ENCODE results near the gene DHX34.

The DHX34 gene

GRCh38 chr19:47315125-47315821, 33.8 kb upstream of the DHX34 start (continued):
- TF ChIP-seq ZNF398 (tag by site-specific recombination; IDR thresholded peaks at IDR 0.05) (peak; percentile 26; the same call in 1 of the 2 replicates), ZNF146 (tag by site-specific recombination; IDR thresholded peaks at IDR 0.05) (peak; percentile 97), KLF1 (tag by site-specific recombination; IDR thresholded peaks at IDR 0.05) (peak; percentile 67), ZNF24 (tag by site-specific recombination; IDR thresholded peaks at IDR 0.05) (peak; percentile 50; the same call in 1 of the 2 replicates), ZNF76 (tag by site-specific recombination; IDR thresholded peaks at IDR 0.05; ENCODE audit: borderline replicate concordance, low read depth) (peak; percentile 48; the same call in 1 of the 2 replicates), ZNF558 (tag by site-specific recombination; IDR thresholded peaks at IDR 0.05) (peak; percentile 11; the same call in 1 of the 2 replicates), ZBTB48 (tag by site-specific recombination; IDR thresholded peaks at IDR 0.05) (peak; percentile 86), SP7 (tag by site-specific recombination; IDR thresholded peaks at IDR 0.05) (peak; percentile 80), SP2 (tag by site-specific recombination; IDR thresholded peaks at IDR 0.05) (no peak), SP3 (tag by site-specific recombination; IDR thresholded peaks at IDR 0.05) (peak; percentile 33), WT1 (tag by site-specific recombination; IDR thresholded peaks at IDR 0.05) (peak; percentile 76), ZNF580 (tag by site-specific recombination; IDR thresholded peaks at IDR 0.05) (0 out of 2 replicates have a peak, but pooled peaks have one; percentile 42)

GRCh38 chr19:47316513-47316912, 32.6 kb upstream of the DHX34 start:
- TF ChIP-seq KLF8 (tag by site-specific recombination; IDR thresholded peaks at IDR 0.05) (no peak), ZNF146 (tag by site-specific recombination; IDR thresholded peaks at IDR 0.05) (peak; percentile 84), EGR2 (tag by site-specific recombination; IDR thresholded peaks at IDR 0.05; ENCODE audit: low read depth) (no peak), ZNF311 (tag by site-specific recombination; IDR thresholded peaks at IDR 0.05; ENCODE audit: borderline replicate concordance) (no peak), ZBTB7A (tag by site-specific recombination; IDR thresholded peaks at IDR 0.05; ENCODE audit: low read depth) (no peak), ZBTB26 (tag by site-specific recombination; optimal IDR thresholded peaks at IDR 0.05) (no peak), ZXDB (tag by site-specific recombination; IDR thresholded peaks at IDR 0.05) (no peak)
- Histone ChIP-seq H3K27ac (ENCODE audit: extremely low read depth, low read depth, low read length) (no peak overlapping the region), H3K9me3 (ENCODE audit: control insufficient read depth, insufficient read depth, low read depth, low read length) (no peaks in the 10 kb centered on the region), H3K36me3 (ENCODE audit: control insufficient read depth in 2 of 2, insufficient read depth in 1 of 2, low read length in 2 of 2) (no peaks in the 10 kb centered on the region), H3K4me1 (ENCODE audit: control insufficient read depth, insufficient read depth, low read length) (no peaks in the 10 kb centered on the region), H3K4me3 (ENCODE audit: low read depth, low read length) (no peak overlapping the region)
- CTCF ChIA-PET: interaction anchor here (0.7 to 2.0 kb wide), 3 partner anchors 32 to 78 kb away, joined by 4 to 16 read pairs (median 11); partner anchors contain the start of gene DHX34
- POLR2A ChIA-PET: interaction anchor here (0.5 to 1.2 kb wide), 2 partner anchors 21 to 33 kb away, joined by 3 read pairs; no protein-coding TSS in a partner anchor

- no peaks in the 10 kb centered on the region for H3K36me3 ChIP-seq (ENCODE audit: control insufficient read depth in 2 of 2, insufficient read depth in 1 of 2, low read length in 2 of 2)
- ChIA-PET CTCF (interaction anchor here (0.7 to 1.5 kb wide), 2 partner anchors 28 to 71 kb away, joined by 3 read pairs; no protein-coding TSS in a partner anchor), POLR2A (no interaction called here)
- no peak overlapping the region for H3K4me3 ChIP-seq (ENCODE audit: low read depth, low read length)
- H3K9me3 ChIP-seq (ENCODE audit: control insufficient read depth, insufficient read depth, low read depth, low read length): no peaks in the 10 kb centered on the region
- TF ChIP-seq ZNF585B (tag by site-specific recombination; IDR thresholded peaks at IDR 0.05): no peak
- TF ChIP-seq, protein P1, sequence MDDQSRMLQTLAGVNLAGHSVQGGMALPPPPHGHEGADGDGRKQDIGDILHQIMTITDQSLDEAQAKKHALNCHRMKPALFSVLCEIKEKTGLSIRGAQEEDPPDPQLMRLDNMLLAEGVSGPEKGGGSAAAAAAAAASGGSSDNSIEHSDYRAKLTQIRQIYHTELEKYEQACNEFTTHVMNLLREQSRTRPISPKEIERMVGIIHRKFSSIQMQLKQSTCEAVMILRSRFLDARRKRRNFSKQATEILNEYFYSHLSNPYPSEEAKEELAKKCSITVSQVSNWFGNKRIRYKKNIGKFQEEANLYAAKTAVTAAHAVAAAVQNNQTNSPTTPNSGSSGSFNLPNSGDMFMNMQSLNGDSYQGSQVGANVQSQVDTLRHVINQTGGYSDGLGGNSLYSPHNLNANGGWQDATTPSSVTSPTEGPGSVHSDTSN (CRISPR knock-in tag; IDR thresholded peaks at IDR 0.05): peak; percentile 51; the same call in 1 of the 2 replicates
- H3K4me1 ChIP-seq (ENCODE audit: control insufficient read depth, insufficient read depth, low read length): no peaks in the 10 kb centered on the region
- no peak overlapping the region for H3K27ac ChIP-seq (ENCODE audit: extremely low read depth, low read depth, low read length)
Measured at GRCh38 chr19:47319923-47320871, 28.9 kb upstream of the DHX34 start.
